Astrocyte of the cerebellum (primary cell): Measurements from ENCODE around the gene PCNT.

Source experiments
- DNase-seq: peaks from one replicate; pipeline ENCODE4 v3.0.0-alpha.2; 2011; ENCODE audit warnings: low read depth
- H3K4me3 ChIP-seq: 2 replicates; pipeline ENCODE4 v1.5.1; 2011; ENCODE audit warnings: mild to moderate bottlenecking, low read depth, low read length, moderate library complexity
- in situ Hi-C: cut with HindIII; loops from 2 replicates; pipeline ENCODE4 v1.10.0; 2017; ENCODE audit warnings: low sequenced_read_pairs
- TF ChIP-seq, protein P1 (sequence below): IDR thresholded peaks from 2 replicates; pipeline ENCODE4 v1.5.1; 2012; ENCODE audit warnings: low read length, low read depth, moderate library complexity, mild to moderate bottlenecking; ENCODE audit errors: missing control alignments

Gene PCNT, protein sequence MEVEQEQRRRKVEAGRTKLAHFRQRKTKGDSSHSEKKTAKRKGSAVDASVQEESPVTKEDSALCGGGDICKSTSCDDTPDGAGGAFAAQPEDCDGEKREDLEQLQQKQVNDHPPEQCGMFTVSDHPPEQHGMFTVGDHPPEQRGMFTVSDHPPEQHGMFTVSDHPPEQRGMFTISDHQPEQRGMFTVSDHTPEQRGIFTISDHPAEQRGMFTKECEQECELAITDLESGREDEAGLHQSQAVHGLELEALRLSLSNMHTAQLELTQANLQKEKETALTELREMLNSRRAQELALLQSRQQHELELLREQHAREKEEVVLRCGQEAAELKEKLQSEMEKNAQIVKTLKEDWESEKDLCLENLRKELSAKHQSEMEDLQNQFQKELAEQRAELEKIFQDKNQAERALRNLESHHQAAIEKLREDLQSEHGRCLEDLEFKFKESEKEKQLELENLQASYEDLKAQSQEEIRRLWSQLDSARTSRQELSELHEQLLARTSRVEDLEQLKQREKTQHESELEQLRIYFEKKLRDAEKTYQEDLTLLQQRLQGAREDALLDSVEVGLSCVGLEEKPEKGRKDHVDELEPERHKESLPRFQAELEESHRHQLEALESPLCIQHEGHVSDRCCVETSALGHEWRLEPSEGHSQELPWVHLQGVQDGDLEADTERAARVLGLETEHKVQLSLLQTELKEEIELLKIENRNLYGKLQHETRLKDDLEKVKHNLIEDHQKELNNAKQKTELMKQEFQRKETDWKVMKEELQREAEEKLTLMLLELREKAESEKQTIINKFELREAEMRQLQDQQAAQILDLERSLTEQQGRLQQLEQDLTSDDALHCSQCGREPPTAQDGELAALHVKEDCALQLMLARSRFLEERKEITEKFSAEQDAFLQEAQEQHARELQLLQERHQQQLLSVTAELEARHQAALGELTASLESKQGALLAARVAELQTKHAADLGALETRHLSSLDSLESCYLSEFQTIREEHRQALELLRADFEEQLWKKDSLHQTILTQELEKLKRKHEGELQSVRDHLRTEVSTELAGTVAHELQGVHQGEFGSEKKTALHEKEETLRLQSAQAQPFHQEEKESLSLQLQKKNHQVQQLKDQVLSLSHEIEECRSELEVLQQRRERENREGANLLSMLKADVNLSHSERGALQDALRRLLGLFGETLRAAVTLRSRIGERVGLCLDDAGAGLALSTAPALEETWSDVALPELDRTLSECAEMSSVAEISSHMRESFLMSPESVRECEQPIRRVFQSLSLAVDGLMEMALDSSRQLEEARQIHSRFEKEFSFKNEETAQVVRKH (N-terminal part only)

DNA sequence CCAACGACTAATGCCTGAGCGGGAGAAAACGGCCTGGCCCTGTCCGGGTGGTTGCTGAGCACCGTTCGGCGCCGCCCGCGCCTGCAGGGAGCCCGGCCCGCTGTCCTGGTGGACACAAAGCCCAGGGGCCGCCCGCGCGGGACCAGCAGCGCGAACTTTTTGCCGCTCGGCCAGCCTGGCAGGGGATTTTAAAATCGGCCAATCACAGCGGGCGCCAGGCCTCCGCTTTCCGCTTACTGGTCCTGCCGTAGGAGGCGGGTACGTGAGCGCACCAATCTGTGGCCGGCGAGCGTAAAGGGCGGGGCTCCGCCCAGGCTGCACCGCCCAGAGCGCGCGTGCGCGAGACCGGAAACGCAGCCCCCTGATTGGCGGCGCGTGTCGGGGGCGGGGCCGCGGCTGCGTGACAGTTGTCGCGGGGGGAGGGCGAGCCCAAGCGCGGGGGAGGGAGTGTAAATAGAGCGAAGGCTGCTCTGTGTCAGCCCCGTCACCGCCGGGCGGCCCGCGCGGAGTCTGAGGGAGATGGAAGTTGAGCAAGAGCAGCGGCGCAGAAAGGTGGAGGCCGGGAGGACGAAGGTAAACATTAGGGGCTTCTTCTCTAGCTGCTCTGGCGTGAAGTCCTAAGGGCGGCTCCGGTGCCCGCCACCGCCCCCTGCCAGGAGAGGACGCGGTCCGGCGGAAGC, at the start of gene PCNT, which contains the start of gene C21orf58:
Gene PCNT, plus strand, starts transcription at position 447 of the 680 bp plus-strand sequence. Its CDS starts 73 bp downstream, at position 520.
Gene C21orf58, minus strand, starts transcription at position 161 of the 680 bp plus-strand sequence. CDS start 1,132 bp downstream, outside the sequence.
- in situ Hi-C loops = no loop called here
- peak; percentile 92 for DNase-seq
- peak within 1 kb of the TSS; percentile 90 for H3K4me3 ChIP-seq
- TF ChIP-seq, protein P1, sequence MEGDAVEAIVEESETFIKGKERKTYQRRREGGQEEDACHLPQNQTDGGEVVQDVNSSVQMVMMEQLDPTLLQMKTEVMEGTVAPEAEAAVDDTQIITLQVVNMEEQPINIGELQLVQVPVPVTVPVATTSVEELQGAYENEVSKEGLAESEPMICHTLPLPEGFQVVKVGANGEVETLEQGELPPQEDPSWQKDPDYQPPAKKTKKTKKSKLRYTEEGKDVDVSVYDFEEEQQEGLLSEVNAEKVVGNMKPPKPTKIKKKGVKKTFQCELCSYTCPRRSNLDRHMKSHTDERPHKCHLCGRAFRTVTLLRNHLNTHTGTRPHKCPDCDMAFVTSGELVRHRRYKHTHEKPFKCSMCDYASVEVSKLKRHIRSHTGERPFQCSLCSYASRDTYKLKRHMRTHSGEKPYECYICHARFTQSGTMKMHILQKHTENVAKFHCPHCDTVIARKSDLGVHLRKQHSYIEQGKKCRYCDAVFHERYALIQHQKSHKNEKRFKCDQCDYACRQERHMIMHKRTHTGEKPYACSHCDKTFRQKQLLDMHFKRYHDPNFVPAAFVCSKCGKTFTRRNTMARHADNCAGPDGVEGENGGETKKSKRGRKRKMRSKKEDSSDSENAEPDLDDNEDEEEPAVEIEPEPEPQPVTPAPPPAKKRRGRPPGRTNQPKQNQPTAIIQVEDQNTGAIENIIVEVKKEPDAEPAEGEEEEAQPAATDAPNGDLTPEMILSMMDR = no peak

GRCh38 chr21:46274797-46275390, 49.1 kb upstream of the PCNT start:
- DNase-seq = no peak
- no peak overlapping the region for H3K4me3 ChIP-seq
- in situ Hi-C loops = no loop called here
- TF ChIP-seq, protein P1 = no peak

GRCh38 chr21:46284077-46284644, 39.8 kb upstream of the PCNT start:
- no peak overlapping the region for H3K4me3 ChIP-seq
- TF ChIP-seq, protein P1 = no peak
- in situ Hi-C loops = no loop called here
- DNase-seq = no peak

DNA sequence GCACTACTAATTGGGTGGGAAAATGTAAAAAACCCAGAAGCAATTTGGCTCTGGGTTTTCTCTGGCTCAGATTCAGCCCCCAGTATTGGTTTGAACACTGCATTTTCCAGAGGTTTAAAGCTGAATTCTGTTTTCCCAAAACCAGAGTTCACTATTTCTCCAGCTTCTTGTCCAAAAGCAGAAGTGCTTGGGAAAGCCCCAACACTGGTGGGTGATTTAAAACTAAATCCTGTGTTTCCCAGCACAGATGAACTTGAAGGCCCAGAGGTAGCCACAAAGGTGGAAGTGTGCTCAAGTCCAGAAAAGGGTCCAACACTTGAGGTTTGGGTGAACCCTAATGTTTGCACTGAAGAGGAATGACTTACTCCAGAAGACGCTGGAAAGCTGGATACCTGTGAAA, 39.2 kb upstream of the PCNT start:
- TF ChIP-seq, protein P1 = no peak
- H3K4me3 ChIP-seq = peak overlapping the region; percentile 69
- in situ Hi-C loops = no loop called here
- DNase-seq = no peak

DNA sequence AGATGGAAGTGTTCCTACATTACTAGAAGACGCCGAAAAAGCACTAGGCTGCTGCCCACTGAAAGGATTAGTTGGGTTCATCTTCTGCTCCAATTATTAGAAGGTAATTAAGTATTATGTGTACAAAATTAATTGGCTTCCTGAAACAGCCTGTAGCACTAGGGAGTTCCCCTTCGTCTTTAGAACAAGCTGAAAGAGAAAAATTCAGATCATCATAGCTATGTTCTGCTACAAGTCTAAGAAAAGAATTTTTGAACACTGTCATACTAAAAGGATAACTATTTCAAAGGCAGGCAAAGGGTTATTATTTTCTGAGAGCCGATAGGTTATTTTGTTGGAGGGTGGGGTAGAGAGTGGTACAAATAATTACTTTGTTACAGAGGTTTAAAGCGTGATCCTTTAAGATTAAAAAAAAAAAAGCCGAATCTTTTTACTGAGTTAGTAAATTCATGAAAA, 38.7 kb upstream of the PCNT start, which contains the start of gene MCM3AP:
Gene MCM3AP, minus strand, starts transcription at position 406 of the 456 bp plus-strand sequence. Its CDS starts 325 bp downstream, at position 81.
- in situ Hi-C loops = no loop called here
- H3K4me3 ChIP-seq = peak within 1 kb of the TSS; percentile 69
- DNase-seq = no peak
- TF ChIP-seq, protein P1 = no peak
